AG09309 (cell line): ENCODE data around the gene KLHL41.

Experiments
- DNase-seq: peaks from one replicate; pipeline ENCODE4 v3.0.0-alpha.2; 2010; ENCODE audit warnings: low read depth
- H3K4me3 ChIP-seq: 2 replicates; pipeline ENCODE4 v1.5.1; 2011; ENCODE audit warnings: mild to moderate bottlenecking, low read depth, low read length, moderate library complexity; ENCODE audit not compliant: control insufficient read depth
- CTCF ChIP-seq: IDR thresholded peaks from 2 replicates; pipeline ENCODE4 v1.5.1; 2011; ENCODE audit warnings: mild to moderate bottlenecking, low read depth, low read length, inconsistent platforms; ENCODE audit not compliant: insufficient read depth, control insufficient read depth; ENCODE audit errors: missing control alignments

Gene KLHL41

GRCh38 chr2:169469952-169470572 is 39.4 kb upstream of the KLHL41 start:
- no peak for DNase-seq
- TF ChIP-seq CTCF = no peak
- H3K4me3 ChIP-seq = no peak overlapping the region

GRCh38 chr2:169472249-169472648 is 37.3 kb upstream of the KLHL41 start:
- H3K4me3 ChIP-seq = no peak overlapping the region
- TF ChIP-seq CTCF = no peak
- no peak for DNase-seq

- no peak for TF ChIP-seq CTCF
- no peak overlapping the region for H3K4me3 ChIP-seq
- DNase-seq = no peak
These were observed 33.0 kb upstream of the KLHL41 start for GRCh38 chr2:169476459-169476858.

GRCh38 chr2:169478339-169478738 is 31.2 kb upstream of the KLHL41 start:
- TF ChIP-seq CTCF = no peak
- no peak overlapping the region for H3K4me3 ChIP-seq
- no peak for DNase-seq

GRCh38 chr2:169478745-169479256 is 30.7 kb upstream of the KLHL41 start:
- TF ChIP-seq CTCF = no peak
- DNase-seq = no peak
- H3K4me3 ChIP-seq = peak overlapping the region; percentile 75

- peak; percentile 59 for TF ChIP-seq CTCF
- peak; percentile 52 for DNase-seq
- peak within 1 kb of the TSS; percentile 75 for H3K4me3 ChIP-seq
These were observed 30.0 kb upstream of the KLHL41 start, which contains the start of gene BBS5 for GRCh38 chr2:169479257-169480078. TSS of gene BBS5 (plus strand) at chr2:169479494. CDS start at chr2:169479554, 60 bp downstream.
